WI38 (cell line): ENCODE data around the gene PILRA.
"Not testable (repeated sequence)": the region's sequence is repeated elsewhere in the genome, so short reads cannot be mapped to it uniquely, and the experiment has no call there.

Experiments used
- H3K4me3 ChIP-seq: 2 replicates; pipeline ENCODE4 v1.5.1; 2011; ENCODE audit warnings: low read depth, mild to moderate bottlenecking, control low read depth, low read length
- CTCF ChIP-seq: IDR thresholded peaks from 2 replicates; pipeline ENCODE4 v1.5.1; 2012; ENCODE audit warnings: low read depth, mild to moderate bottlenecking, control low read depth, low read length

Gene PILRA

GRCh38 chr7:100378114-100378755, 4.9 kb downstream of the PILRA start:
- TF ChIP-seq CTCF, result no peak
- H3K4me3 ChIP-seq, result no peak overlapping the region

DNA sequence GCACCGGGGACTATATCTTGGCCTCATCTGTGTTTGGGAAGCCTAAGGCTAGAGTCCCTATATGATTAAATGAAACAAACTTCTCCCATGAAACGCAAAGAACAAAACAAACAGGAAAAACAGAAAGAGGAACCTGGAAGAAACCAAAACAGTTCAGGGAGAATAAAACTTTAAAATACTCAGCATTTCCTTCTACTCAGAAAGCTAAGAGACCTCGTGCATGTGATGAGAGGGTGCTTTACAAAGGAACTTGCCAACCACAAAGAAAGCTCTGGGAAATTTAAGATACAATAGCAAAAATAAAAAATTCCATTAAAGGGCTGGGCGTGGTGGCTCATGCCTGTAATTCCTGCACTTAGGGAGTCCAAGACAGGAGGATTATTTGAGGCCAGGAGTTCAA, 6.9 kb downstream of the PILRA start:
- TF ChIP-seq CTCF, result no peak
- H3K4me3 ChIP-seq, result no peak overlapping the region

DNA sequence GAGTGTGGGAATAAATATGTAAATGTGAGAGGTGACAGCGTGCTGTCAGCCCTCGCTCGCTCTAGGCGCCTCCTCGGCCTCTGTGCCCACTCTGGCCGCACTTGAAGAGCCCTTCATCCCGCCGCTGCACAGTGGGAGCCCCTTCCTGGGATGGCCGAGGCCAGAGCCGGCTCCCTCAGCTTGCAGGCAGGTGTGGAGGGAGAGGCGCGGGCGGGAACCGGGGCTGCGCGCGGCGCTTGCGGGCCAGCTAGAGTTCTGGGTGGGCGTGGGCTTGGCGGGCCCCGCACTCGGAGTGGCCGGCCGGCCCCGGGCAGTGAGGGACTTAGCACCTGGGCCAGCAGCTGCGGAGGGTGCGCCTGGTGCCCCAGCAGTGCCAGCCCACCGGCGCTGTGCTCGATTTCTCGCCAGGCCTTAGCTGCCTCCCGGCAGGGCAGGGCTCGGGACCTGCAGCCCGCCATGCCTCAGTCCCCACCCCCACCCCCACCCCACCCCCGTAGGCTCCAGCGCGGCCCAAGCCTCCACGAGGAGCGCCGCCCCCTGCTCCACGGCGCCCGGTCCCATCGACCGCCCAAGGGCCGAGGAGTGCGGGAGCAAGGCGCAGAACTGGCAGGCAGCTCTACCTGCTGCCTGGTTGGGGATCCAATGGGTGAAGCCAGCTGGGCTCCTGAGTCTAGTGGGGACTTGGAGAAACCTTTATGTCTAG, 8.4 kb downstream of the PILRA start:
- H3K4me3 ChIP-seq, result not testable (repeated sequence)

GRCh38 chr7:100382234-100382853, 9.1 kb downstream of the PILRA start:
- H3K4me3 ChIP-seq, result not testable (repeated sequence)

DNA sequence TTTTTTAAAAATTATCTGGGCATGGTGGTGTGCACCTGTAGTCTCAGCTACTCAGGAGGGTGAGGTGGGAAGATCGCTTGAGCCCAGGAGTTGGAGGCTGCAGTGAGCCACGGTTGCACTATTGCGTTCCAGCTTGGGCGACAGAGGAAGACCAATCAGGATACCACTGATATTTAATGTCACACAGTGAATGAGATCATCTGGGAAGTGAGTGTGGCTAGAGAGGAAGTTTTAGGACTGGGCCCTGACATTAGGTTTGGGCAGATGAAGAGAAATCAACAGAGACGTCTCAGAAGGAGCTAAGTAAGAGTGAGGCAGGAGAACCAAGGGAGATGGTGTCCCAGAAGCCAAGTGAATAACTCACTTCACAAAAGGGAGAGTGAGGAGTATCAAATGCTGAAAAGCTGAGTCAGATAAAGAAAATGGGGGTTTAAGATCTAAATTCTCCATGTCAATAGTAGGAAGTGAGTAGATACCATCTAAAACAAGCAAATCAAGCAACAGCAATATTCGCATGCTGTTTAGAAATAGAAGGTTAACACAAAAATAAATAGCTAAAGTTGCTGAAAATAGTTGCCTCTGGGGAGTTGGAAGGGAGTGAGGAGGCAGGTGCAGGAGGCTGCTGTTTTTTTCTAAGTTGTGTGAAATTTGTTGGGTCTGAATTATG, 11.5 kb downstream of the PILRA start:
- H3K4me3 ChIP-seq, result no peak overlapping the region
- no peak for TF ChIP-seq CTCF

- TF ChIP-seq CTCF, result no peak
- H3K4me3 ChIP-seq, result no peak overlapping the region
Observed at GRCh38 chr7:100386940-100387339, 13.7 kb downstream of the PILRA start.

GRCh38 chr7:100387695-100388094, 14.4 kb downstream of the PILRA start:
- no peak overlapping the region for H3K4me3 ChIP-seq
- TF ChIP-seq CTCF, result no peak

GRCh38 chr7:100389437-100390088, 16.3 kb downstream of the PILRA start:
- no peak for TF ChIP-seq CTCF
- no peak overlapping the region for H3K4me3 ChIP-seq
